Head of caudate nucleus (tissue), 42 donors: ENCODE data around the gene HAUS3.

Experiments
- DNase-seq, 42 donors: peaks; one replicate each; pipeline versions ENCODE4 v3.0.0 to v3.0.0-alpha.2; 2020 to 2021; ENCODE audit warnings: mixed read lengths in 7 of 42
- intact Hi-C: fragments of 100-400 bp; cut with DNase I; formaldehyde crosslinking; loops from one replicate; pipeline ENCODE4 v1.15.0; 2022

The HAUS3 gene

DNA sequence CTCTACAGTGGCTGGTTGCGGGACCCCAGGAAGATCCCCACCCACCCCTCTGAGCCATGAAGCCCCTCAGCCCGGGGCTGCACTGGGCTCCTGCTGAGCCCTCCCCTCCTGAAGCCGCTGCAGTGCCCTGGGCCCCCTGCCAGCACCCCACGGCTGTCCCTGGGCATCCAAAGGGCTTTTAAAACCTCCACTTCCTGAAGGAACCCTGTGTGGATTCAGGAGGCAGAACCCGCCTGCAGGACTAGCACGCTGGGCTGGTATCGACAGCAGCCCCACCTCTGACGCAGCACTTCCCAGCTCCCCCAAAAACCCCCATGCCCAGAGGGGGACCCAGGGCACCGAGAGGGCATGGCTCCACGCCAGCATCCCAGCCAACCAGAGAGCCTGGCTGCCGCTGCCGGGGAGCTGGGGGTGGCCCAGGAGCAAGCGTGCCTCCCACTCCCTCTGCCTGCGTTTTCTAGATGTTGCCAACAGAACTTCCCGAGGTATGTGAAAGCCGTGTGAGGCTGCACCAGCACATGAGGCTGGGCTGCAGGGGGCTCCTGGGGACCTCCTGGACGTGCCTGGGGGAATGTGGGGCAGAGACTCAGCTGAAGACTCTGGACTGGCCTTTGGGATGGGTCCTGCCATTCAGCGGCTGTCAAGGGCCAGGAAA lies 13.7 kb upstream of the HAUS3 start:
- peak; percentile 24 to 90 (median 72) for DNase-seq
- intact Hi-C loops = no loop called here

DNA sequence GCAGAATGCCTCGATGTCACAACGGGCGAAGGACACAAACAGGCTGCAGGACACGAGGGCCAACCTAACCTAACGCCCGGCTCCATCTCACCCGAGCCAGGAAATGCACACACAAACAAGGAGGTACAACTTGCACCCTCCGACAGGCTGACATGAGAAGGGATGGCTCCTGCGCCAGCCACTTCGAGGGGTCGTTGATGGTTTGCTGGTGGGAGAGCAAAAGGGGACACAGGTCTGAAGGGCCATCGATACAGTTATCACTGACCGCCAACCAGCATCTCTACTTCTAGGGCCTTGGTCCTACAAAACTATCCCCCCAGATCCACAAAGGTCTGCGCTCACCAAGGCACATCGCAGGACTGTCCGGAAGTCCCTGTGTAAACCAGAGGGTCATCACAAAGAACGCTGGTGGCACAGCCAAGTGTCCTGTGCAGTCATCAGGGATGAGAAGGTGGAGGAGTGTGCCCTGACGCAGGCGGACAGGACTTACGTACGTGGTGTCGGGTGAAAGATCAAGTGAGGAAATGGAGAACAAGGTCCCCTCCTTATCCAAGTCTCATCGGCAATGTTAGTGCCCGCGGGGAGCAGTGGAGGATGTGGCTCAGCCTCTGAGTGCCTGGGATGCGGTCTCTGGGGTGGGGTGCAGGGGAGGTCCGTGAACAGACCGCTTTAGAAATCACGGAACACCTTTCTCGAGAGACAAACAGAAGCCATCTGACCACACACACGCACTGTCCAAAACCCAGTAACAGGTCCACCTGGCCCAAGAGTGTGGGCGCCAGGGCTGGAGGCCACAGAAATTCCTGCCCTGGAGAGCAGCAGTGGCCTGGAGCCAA lies 13.0 kb upstream of the HAUS3 start:
- DNase-seq = peak in 30 of 42 donors; percentile 0 to 40 (median 8)
- intact Hi-C loops = no loop called here

DNA sequence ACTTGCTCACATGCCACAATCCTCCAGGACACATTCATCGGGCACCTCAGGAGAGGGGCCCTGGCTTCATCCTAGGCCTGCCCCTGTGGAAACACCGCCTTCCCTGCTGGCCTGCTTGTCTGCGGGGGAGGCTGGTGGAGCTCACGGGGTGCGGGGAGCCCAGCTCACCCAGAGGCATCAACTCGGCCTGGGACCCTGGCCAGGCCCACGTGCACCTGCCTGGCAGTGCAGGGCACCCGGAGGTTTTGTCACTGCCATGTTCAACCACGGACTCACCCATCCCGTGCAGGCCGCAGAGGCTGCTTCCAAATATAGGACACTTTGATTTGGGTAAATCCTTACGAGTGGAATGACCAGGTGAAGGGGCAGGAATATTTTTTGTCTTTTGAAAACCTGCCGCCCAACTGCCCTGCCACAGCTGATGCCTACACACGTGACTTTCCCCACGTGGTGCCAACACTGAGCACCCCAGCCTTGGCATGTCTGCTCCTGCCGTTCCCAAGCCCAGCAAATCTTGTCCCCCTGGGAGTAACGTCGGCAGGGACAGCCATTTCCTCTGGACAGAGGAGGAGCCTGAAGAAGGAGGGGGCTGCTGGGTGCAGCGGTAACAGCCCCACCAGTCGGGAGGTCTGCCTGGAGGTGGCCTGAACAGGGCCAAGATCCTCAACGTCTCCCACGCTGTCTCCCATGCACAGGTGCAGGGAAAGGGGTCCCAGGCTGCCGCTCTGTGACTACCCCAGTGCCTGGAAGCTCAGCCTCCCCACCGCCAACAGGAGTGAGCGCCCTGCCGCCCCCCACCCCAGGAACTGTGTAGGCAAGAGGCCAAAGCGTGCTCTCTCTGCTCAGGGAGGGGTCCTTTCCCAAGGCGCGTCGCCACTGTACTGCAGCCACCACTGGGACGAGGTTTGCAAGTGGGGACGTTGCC lies 11.5 kb upstream of the HAUS3 start:
- intact Hi-C loops = no loop called here
- DNase-seq = peak in 31 of 42 donors; percentile 0 to 39 (median 8)

DNA sequence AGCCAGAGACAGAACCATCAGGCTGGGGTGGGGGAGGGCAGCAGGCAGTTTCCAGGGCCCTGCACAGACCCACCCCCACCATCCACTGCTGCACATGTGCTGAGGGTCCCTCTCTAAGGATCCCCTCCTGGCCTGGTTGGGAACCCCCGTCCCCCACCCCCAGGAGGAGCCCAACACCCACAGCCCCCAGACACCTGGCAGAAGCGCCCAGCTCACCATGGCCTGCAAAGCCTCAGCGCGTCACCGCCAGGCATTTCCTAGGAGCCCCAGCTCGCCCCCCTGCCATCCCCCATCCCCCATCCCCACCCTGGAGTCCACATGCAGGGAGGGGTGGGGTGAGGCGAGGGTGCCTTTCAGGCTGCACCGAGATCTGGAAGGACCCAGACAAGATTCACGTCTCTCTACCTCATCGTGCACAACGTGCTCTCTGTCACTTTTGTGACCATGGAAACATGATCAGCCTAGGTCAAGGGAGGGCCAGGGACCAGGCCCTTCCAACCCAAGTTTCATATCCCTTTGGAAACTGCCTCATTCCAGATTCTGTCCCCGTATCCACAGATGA lies 10.7 kb upstream of the HAUS3 start:
- peak in 7 of 42 donors; percentile 1 to 7 (median 4) for DNase-seq

DNA sequence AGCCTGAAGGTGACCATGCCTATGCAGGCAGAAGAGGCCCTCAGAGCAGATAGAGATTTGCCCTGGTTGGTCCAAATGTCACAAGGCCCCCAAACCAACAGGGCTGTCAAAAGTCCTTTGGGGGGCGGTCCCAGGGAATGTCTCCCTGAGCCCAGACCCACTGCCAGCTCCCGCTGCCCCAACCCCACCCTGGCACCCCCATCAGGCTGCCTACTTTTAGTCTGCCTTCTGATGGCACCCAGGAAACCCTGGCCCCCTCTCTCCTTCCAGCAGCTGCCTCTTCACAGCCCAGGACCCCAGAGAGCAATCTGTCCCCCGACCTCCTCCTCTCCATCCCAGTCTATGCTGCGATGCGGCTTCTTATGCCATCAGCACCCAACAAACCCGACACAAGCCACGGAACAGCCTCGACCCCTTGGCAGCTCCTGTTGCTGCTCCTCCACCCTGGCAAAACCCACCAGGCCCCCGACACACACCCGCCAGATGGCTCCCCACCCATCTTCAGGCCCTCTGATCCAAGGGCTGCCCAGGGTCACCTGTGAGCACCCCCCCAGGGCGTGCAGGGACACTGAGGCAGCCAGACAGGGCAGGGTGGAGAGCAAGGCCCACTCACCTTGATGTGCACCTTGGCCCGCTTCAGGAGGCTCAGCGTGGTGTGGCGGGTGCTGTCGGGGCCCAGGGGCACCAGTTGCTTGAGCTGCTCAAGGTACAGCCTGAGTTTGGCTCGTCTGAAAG lies 10.0 kb upstream of the HAUS3 start:
- intact Hi-C loops = no loop called here

More for the DNA sequence above, 10.7 kb upstream of the HAUS3 start:
- intact Hi-C loops = no loop called here

DNA sequence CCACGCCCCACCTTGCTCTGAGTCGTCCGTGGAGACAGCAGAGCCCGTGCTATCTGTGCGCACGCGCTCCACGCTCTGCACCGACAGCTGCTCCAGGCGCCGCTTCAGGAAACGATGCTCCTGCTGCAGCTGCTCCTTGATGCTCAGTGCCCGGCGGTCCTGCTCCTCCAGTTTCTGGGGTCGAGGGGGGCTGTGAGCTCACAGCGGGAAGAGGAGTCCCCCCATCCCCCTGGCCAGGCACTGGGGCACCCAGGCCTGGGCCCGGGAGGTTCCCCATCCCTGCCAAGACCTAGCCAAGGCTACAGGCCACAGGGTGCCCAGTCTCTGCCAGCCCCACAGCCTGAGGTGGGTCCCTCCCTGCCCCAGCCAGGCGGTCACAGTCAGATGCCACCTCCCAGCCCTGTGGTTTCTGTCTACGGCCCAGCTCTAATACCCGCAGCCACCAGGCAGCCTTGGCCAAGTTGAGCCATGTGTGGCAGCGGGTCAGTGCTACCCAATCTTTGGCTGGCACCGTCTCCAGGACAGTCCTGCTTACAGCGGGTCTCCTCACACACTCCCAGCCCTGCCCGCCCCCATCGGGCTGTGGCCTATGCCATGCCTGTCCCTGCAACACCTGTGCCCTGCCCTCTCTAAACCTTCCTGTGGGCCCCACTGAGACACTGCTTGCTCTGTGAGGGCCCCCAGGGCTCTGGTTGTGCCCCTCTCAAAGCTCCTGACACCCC lies 9.3 kb upstream of the HAUS3 start:
- peak in 26 of 42 donors; percentile 0 to 35 (median 7) for DNase-seq
- intact Hi-C loops = no loop called here

More for the DNA sequence above, 10.0 kb upstream of the HAUS3 start:
- peak in 15 of 42 donors; percentile 0 to 34 (median 6) for DNase-seq

DNA sequence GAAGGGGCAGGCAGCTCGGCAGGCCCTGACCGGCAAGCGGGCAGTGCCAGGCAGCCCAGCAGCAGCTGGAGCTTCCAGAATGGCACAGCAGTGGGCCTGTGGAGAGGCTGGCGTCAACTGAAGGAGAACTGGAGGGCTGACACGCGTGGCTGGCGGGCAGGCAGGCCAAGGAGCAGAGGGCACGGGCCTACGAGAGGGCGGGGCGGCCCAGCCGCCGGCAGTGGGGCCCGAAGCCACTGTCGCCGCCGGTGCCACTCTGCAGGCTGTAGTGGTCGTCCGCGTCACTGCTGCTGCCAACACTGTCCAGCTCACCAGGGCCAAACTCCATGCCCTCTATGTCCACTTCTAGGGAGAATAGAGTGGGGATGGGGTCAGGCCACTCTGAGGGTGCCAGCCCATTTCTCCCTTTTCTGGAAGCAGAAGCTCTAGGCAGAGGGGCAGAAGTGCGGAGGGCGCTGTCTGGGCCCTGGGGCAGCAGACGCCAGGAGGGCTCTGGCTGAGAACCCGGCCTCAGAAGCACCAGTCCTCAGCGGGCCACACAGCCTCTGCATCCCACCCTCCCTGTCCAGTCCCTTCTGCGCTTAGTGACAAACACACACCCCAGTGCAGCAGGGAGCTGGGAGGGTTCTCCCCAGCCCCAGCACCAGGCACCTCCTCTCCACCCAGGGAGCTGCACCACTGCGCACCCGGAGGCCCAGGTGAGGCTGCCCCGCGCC lies 8.6 kb upstream of the HAUS3 start:
- intact Hi-C loops = no loop called here
- DNase-seq = peak in 22 of 42 donors; percentile 0 to 36 (median 6)

DNA sequence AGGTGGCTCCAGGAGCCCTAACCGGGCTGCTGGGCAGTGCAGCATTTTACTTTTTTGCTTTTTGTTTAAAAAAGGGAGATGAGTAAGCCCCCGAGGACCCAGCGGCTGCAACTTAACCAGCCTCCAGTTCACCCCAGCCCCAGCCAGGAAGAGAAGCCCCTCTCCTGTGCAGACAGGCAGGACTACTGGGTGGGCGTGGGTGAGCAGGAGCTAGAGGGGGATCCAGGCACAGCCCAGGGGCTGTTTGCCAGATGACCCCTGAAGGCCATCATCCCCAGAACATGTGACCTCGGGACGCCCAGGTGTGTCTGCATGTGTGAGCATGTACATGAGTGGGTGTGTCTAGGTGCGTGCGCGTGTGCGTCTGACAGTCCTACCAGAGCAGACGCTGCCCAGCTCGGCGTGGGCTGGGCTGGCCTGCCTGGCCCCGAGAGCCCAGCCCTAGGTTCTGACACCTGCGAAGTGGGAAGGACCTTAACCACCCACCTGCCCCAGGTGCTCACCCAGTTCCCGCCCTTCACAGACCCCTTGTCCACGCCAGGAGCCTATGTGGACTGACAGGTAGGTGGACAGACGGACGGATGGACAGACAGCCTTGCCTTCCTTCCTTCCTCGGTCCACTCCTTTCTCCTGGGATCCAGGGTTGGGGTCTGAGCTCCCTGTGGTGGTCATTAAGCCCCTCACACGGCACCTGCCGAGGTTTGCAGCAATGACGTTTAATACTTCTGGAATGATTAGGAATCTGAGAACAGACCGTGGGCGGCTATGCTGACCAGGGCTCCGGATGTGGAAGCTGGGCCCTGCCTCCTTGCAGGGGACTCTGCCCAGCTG lies 7.8 kb upstream of the HAUS3 start:
- peak in 23 of 42 donors; percentile 1 to 35 (median 7) for DNase-seq
- intact Hi-C loops = no loop called here

DNA sequence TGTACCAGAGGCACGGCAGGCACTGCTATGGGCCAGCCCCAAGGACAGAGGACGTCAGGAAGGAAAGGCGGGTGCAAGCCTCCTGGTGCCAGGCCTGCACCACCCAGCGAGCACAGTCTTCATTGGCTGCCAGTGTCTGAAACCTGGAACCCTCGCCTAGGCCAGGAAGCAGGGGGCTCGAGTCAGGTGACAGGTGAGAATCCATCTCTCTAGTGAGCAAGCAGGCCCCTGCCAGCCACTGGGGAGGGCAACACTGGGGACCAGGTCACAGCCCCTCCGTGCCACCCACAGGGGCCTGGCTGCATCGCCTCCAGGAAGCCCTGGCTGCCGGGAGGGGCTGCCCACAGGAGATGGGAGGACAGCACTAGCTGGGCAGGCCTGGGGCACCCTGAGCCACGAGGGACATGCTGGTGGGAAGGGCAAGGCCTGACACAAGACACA lies 6.9 kb upstream of the HAUS3 start:
- peak in 18 of 42 donors; percentile 1 to 38 (median 10) for DNase-seq
- intact Hi-C loops = no loop called here

DNA sequence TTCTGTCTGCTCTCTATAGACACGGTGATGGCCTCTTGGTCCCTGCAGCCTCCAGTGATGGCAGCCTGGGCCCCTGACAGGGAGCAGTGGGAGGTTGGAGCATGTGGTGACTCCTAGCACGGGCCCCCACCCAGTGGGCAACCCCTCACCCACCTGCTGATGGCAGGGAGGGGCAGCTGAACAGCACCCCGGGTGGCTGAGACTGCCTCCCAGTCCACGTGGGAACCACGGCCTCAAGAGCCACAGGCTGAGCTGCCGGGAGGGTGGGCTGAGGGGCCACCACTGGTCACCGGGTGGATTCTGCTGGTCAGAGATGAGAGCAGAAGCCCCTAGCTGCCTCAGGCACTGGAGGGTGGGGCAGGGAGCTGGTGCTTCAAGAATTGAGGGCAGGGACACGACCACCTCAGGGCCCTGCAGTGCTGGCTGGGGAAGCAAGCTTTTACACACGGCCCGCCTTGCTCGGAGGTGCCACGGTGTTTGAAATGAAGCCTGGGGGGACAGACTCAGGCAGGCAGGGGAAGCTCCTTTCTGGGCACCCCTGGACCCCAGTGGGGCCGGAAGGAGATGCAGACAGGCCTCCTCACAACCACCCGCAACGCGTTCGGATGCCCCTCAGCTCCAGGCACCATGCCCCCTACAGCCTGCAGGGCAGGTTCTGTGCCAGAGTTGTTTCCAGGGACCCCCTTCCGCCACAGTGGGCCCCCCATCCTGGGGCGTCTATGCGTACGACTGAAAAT lies 6.3 kb upstream of the HAUS3 start:
- intact Hi-C loops = no loop called here
- peak in 13 of 42 donors; percentile 0 to 37 (median 7) for DNase-seq

DNA sequence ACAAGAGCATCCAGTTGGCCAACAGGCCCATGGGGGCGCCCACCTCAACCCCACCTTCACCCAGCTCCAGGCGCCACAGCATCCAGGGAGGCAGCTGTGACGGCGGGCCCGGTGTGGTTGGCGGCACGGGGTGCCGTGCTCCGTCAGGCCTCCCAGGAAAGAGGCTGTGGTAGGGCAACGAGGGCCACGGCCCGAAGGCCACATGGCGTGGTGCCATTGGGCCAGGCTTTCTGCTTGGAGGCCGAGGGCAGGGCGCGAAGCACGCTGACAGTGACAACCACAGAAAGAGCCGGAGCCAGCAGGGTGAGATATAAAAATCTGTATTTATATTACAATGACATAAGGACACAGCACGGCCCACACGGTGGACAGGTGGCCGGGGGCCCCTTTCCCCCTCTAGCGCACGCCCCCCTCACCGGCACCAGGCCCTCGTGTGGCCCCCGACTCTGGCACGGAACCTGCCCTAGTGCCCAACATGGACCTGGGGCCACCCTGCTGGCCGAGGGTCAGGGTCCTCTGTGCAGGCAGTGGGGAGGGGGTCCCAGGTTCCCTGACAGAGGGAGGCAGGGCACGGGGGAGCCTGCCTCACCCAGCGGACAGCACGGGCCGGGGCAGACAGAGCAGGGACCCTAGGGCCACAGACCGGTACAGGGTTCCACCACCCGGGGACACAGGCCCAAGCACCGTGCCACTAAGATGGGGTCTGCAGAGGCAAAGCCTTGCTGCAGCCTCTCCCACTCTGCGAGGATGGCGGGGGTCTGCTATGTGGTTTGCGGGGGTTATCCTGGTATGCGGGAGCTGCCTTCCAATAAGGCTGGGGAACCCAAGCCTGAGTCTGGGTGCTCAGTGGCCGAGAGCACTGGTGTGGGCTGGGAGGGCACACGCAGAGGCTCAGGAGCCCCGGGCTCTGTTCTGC lies 5.5 kb upstream of the HAUS3 start:
- DNase-seq = peak in 17 of 42 donors; percentile 1 to 43 (median 8)
- intact Hi-C loops = no loop called here

DNA sequence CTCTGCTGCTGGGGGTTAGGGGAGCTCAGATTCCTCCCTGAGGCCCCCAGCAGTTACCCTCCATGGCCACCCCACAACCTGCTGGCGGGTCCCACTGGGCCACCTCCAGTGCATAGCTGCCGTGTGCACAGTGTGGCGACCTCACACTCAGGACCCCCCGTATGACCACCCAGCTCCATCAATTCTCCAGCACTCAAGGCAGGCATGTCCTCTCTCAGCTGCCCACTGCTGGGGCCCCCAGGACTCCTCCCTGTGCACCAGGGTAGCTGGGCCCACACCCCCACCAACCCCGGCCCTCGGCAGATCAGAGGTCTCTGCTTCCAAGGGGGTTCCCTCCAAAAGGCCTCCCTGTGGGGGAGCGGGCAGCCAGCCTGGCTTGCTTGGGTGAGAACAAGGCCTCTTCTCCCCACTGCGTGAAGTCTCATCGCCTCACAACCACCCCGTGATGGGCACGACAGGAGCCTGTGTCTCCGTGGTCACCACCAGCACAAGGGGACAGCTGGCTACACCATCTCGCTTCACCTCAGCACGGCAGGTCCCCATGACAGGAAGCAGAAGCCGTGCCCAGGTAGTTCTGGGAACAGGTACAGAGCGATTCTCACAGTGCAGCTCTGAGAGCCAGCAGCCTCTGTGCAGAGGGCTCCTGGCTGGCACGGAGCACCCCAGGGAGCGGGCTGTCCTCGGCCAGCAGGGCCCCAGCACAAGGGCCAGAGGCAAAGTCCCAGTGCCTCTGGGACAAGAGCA lies 4.6 kb upstream of the HAUS3 start:
- intact Hi-C loops = no loop called here
- DNase-seq = peak in 12 of 42 donors; percentile 1 to 32 (median 12)

DNA sequence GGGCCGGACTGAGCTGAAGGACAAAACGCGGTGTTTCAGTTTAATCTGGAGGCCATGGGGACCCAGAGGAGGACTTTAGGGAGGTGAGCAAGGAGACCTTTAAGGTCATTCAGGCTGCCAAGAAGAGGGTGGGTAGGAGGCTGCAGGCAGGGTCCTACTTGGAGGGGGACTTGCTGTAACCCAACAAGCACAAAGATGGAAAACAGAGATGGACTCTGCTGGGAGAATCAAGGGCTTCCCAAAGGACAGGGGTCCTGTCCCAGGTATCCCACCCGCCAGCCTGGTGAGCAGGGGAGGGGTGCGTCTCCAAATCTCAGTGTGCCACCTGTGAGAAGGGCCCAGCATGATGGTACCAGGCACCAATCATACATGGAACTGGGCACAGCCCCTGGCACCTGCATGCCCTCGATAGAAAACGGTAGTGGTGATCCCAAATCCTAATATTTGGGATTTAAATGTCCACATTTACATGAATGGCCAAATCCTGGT lies 3.9 kb upstream of the HAUS3 start:
- intact Hi-C loops = no loop called here

More for the DNA sequence above, 3.9 kb upstream of the HAUS3 start:
- peak in 5 of 42 donors; percentile 3 to 15 (median 6) for DNase-seq
